ENCODE data around the gene PHOSPHO2.

- TF ChIP-seq, protein P1, sequence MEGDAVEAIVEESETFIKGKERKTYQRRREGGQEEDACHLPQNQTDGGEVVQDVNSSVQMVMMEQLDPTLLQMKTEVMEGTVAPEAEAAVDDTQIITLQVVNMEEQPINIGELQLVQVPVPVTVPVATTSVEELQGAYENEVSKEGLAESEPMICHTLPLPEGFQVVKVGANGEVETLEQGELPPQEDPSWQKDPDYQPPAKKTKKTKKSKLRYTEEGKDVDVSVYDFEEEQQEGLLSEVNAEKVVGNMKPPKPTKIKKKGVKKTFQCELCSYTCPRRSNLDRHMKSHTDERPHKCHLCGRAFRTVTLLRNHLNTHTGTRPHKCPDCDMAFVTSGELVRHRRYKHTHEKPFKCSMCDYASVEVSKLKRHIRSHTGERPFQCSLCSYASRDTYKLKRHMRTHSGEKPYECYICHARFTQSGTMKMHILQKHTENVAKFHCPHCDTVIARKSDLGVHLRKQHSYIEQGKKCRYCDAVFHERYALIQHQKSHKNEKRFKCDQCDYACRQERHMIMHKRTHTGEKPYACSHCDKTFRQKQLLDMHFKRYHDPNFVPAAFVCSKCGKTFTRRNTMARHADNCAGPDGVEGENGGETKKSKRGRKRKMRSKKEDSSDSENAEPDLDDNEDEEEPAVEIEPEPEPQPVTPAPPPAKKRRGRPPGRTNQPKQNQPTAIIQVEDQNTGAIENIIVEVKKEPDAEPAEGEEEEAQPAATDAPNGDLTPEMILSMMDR (IDR thresholded peaks at IDR 0.05; ENCODE audit: extremely low read depth in 1 of 2, insufficient read depth in 1 of 2, low read depth in 1 of 2, low read length in 2 of 2), result no peak
- no peak for TF ChIP-seq MYC (IDR thresholded peaks at IDR 0.05; ENCODE audit: low read depth, low read length)
- TF ChIP-seq POLR2A (IDR thresholded peaks at IDR 0.05; ENCODE audit: low read depth, low read length), result no peak
- no peak for TF ChIP-seq POLR2AphosphoS5 (IDR thresholded peaks at IDR 0.05; ENCODE audit: insufficient read depth, low read depth, low read length)
- TF ChIP-seq EZH2 (IDR thresholded peaks at IDR 0.05; ENCODE audit: borderline replicate concordance, low read depth, low read length, severe bottlenecking), result no peak
- TF ChIP-seq MAX (IDR thresholded peaks at IDR 0.05; ENCODE audit: insufficient read depth, insufficient read length), result no peak
- TF ChIP-seq JUN (IDR thresholded peaks at IDR 0.05; ENCODE audit: borderline replicate concordance, insufficient read depth, insufficient read length, low read depth), result no peak
Observed at GRCh38 chr2:169696381-169696780, 2.1 kb downstream of the PHOSPHO2 start.
